CD4-positive, alpha-beta T cell (primary cell): ENCODE results near the gene NCAM2. TPM values are rescaled to one million over a fixed set of nuclear protein-coding genes. Genes with fewer than 3 reads are reported as not detected.

ENCODE experiments used
- ATAC-seq: fragments of 200-7000 bp; cut with Tn5 transposase; one replicate; pipeline ENCODE4 v1.10.0; 2022; ENCODE audit warnings: mild to moderate bottlenecking; ENCODE audit not compliant: poor library complexity
- CTCF ChIA-PET: fragments of 350-600 bp; sonication (Branson Sonifier 250); formaldehyde crosslinking; loops from one replicate; lab custom pipeline; 2021; ENCODE audit warnings: antibody characterized with exemption, inconsistent platforms; lab: Charles Lee
- POLR2A ChIA-PET: fragments of 350-600 bp; sonication (Branson Sonifier 250); formaldehyde crosslinking; loops from one replicate; lab custom pipeline; 2021; ENCODE audit warnings: antibody characterized with exemption, inconsistent platforms; lab: Charles Lee
- DNase-seq, 14 experiments: peaks; one replicate each; pipeline ENCODE4 v3.0.0-alpha.2; 2013 to 2020; ENCODE audit warnings: mixed read lengths in 2 of 14
- H3K27ac ChIP-seq, 2 donors: one replicate each; pipeline versions ENCODE4 v1.5.1 to v1.7.0; 2013; ENCODE audit warnings: low read length in 2 of 2, low read depth in 1 of 2, mild to moderate bottlenecking in 1 of 2
- H3K27me3 ChIP-seq, 2 experiments: 1 replicate in 1 of 2; 2 replicates in 1 of 2; pipeline versions ENCODE4 v1.6.1 to v1.7.0; 2013; ENCODE audit warnings: low read length in 2 of 2, control low read depth in 1 of 2, mild to moderate bottlenecking in 1 of 2, moderate library complexity in 1 of 2; ENCODE audit not compliant: insufficient read depth in 2 of 2, control insufficient read depth in 1 of 2
- H3K36me3 ChIP-seq: one replicate; pipeline ENCODE4 v1.6.1; 2013; ENCODE audit warnings: low read length, control low read depth; ENCODE audit not compliant: insufficient read depth
- H3K4me1 ChIP-seq: one replicate; pipeline ENCODE4 v1.6.1; 2013; ENCODE audit warnings: low read length, control low read depth; ENCODE audit not compliant: insufficient read depth
- H3K4me3 ChIP-seq: one replicate; pipeline ENCODE4 v1.5.1; 2013; ENCODE audit warnings: mild to moderate bottlenecking, low read length, moderate library complexity
- H3K9me3 ChIP-seq, 2 experiments: 1 replicate in 1 of 2; 2 replicates in 1 of 2; pipeline versions ENCODE4 v1.6.1 to v1.7.0; 2013; ENCODE audit warnings: low read length in 2 of 2, mild to moderate bottlenecking in 2 of 2, control low read depth in 1 of 2, moderate library complexity in 1 of 2; ENCODE audit not compliant: control insufficient read depth in 1 of 2, insufficient read depth in 1 of 2
- H3K27ac Mint-ChIP-seq: one replicate; pipeline ENCODE4 v1.8.0; 2020; ENCODE audit warnings: mixed read lengths
- H3K27me3 Mint-ChIP-seq: one replicate; pipeline ENCODE4 v1.8.0; 2021; ENCODE audit warnings: mixed read lengths
- H3K36me3 Mint-ChIP-seq: one replicate; pipeline ENCODE4 v1.8.0; 2021; ENCODE audit warnings: low read depth, mixed read lengths
- H3K4me1 Mint-ChIP-seq: one replicate; pipeline ENCODE4 v1.8.0; 2021; ENCODE audit warnings: low read depth, mixed read lengths
- H3K4me3 Mint-ChIP-seq: one replicate; pipeline ENCODE4 v1.8.0; 2020; ENCODE audit warnings: mild to moderate bottlenecking, mixed read lengths
- H3K9me3 Mint-ChIP-seq: one replicate; pipeline ENCODE4 v1.8.0; 2020; ENCODE audit warnings: mixed read lengths
- intact Hi-C, 2 experiments: fragments of 100-400 bp; cut with DNase I in 1 of 2; cut with micrococcal nuclease in 1 of 2; formaldehyde crosslinking; loops; one replicate each; pipeline versions ENCODE4 v1.15.1 to v1.9.0; 2023 to 2025; cut with DNase I, micrococcal nuclease
- total RNA-seq, 174 experiments: library from RNA in 2 of 174; stranded (reverse) in 2 of 174; gene quantifications; one replicate each; pipeline ENCODE4 v1.2.3 and lab custom pipeline; 2021 to 2026
- TF ChIP-seq, protein P1 (sequence below): fragments of 200-600 bp; IDR thresholded peaks from one replicate; pipeline ENCODE4 v1.8.0; 2022; ENCODE audit warnings: antibody characterized with exemption, mild to moderate bottlenecking

Gene NCAM2
- total RNA-seq, 2 experiments from 2014 or later, result not detected

DNA sequence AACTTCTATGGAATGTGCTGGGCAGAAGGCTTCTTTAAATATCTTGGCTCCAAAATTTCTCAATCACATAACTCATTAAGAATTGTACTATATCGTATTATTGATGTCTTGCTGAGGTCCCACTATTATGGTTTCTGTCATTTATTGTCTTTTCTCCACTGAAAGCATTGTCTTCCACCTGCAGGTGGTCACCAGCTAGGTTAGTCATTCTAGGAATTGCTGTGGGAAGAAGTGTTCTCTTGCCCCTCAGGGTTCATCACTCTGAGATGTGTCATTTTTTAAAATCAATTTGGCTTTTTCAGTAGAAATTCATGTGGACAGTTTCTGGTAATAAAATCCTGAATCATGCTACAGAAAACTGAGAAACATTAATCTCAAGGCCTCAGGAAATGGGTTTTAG, 66.1 kb downstream of the NCAM2 start:
- no peak overlapping the region for H3K4me3 Mint-ChIP-seq
- Histone ChIP-seq H3K36me3 (no peaks in the 10 kb centered on the region), H3K4me3 (no peak overlapping the region), H3K9me3 (no peaks in the 10 kb centered on the region), H3K4me1 (no peaks in the 10 kb centered on the region), H3K27ac (no peak overlapping the region), H3K27me3 (no peaks in the 10 kb centered on the region)
- CTCF ChIA-PET, result no interaction called here
- no peak for ATAC-seq
- POLR2A ChIA-PET, result no interaction called here
- H3K36me3 Mint-ChIP-seq, result no peaks in the 10 kb centered on the region
- no peak for DNase-seq
- TF ChIP-seq, protein P1, sequence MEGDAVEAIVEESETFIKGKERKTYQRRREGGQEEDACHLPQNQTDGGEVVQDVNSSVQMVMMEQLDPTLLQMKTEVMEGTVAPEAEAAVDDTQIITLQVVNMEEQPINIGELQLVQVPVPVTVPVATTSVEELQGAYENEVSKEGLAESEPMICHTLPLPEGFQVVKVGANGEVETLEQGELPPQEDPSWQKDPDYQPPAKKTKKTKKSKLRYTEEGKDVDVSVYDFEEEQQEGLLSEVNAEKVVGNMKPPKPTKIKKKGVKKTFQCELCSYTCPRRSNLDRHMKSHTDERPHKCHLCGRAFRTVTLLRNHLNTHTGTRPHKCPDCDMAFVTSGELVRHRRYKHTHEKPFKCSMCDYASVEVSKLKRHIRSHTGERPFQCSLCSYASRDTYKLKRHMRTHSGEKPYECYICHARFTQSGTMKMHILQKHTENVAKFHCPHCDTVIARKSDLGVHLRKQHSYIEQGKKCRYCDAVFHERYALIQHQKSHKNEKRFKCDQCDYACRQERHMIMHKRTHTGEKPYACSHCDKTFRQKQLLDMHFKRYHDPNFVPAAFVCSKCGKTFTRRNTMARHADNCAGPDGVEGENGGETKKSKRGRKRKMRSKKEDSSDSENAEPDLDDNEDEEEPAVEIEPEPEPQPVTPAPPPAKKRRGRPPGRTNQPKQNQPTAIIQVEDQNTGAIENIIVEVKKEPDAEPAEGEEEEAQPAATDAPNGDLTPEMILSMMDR, result no peak
- no peaks in the 10 kb centered on the region for H3K4me1 Mint-ChIP-seq
- H3K27ac Mint-ChIP-seq, result no peak overlapping the region
- intact Hi-C loops, result no loop called here
- no peaks in the 10 kb centered on the region for H3K27me3 Mint-ChIP-seq
- H3K9me3 Mint-ChIP-seq, result no peaks in the 10 kb centered on the region

DNA sequence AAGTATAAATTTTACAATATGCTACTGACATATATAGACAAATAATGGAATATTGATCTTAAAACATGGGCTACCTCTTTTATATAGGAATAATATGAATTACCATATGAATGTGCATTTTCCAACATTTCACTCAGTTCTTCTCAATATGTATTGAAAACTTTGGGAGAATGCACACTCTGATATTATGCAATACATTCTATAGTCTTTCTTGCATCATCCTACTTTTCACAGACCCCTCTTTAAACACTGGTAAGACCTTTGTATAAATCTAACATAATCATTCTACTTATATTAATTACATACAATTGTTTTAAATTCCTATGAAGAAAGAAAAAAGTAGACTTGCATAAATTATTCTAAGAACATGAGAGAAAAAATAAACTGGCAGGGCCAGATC, 69.2 kb downstream of the NCAM2 start:
- no peaks in the 10 kb centered on the region for H3K36me3 ChIP-seq
- no peaks in the 10 kb centered on the region for H3K36me3 Mint-ChIP-seq
- peaks cover 0 to 5% of the 10 kb centered on the region in 2 experiments for H3K9me3 ChIP-seq
- no peak overlapping the region for H3K4me3 Mint-ChIP-seq
- POLR2A ChIA-PET, result no interaction called here
- H3K27me3 Mint-ChIP-seq, result no peaks in the 10 kb centered on the region
- no peaks in the 10 kb centered on the region for H3K9me3 Mint-ChIP-seq
- no peaks in the 10 kb centered on the region for H3K27me3 ChIP-seq
- ATAC-seq (no peak), DNase-seq (no peak)
- H3K4me3 ChIP-seq, result no peak overlapping the region
- CTCF ChIA-PET, result no interaction called here
- intact Hi-C loops, result no loop called here
- TF ChIP-seq, protein P1, result no peak
- H3K27ac ChIP-seq, result no peak overlapping the region
- H3K4me1 ChIP-seq, result no peaks in the 10 kb centered on the region
- no peaks in the 10 kb centered on the region for H3K4me1 Mint-ChIP-seq
- H3K27ac Mint-ChIP-seq, result no peak overlapping the region

DNA sequence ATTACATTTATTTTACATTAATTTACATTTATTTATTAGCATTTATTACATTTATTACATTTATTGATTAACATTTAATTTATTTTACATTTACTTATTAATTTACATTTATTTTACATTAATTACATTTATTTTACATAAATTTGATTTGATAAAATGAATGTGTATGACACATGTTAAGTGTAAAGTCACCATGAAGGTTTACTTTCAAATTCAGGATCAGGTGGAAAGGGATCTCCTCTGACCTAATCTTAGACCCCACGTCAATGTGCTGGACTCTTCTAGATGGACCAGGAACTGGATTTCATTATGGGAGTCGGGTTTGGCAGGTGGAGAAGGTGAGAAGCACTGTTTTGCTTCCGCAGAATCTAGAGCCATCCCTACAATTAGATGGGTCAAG, 76.1 kb downstream of the NCAM2 start:
- no peak for DNase-seq
- no peak overlapping the region for H3K27ac Mint-ChIP-seq

More for the DNA sequence above, 76.1 kb downstream of the NCAM2 start:
- ChIA-PET CTCF (no interaction called here), POLR2A (no interaction called here)
- Mint-ChIP-seq H3K36me3 (no peaks in the 10 kb centered on the region), H3K9me3 (no peaks in the 10 kb centered on the region), H3K4me1 (no peaks in the 10 kb centered on the region), H3K27me3 (no peaks in the 10 kb centered on the region), H3K4me3 (no peak overlapping the region)
- intact Hi-C loops, result no loop called here
- H3K4me1 ChIP-seq, result no peaks in the 10 kb centered on the region
- no peak for ATAC-seq
- H3K4me3 ChIP-seq, result no peak overlapping the region
- no peaks in the 10 kb centered on the region for H3K36me3 ChIP-seq
- H3K27me3 ChIP-seq, result no peaks in the 10 kb centered on the region
- TF ChIP-seq, protein P1, result no peak
- no peak overlapping the region for H3K27ac ChIP-seq
- peaks cover 0 to 5% of the 10 kb centered on the region in 2 experiments for H3K9me3 ChIP-seq
